KOPT-K1 (cell line): ENCODE measurements around the gene CPO.

Experiments
- H3K27ac ChIP-seq: fragments of 200-600 bp; sonication (generic); 2 replicates; pipeline ENCODE4 v1.5.1; 2016; ENCODE audit warnings: antibody characterized with exemption, mild to moderate bottlenecking, low read depth, low read length; ENCODE audit not compliant: poor library complexity, severe bottlenecking
- H3K36me3 ChIP-seq: fragments of 200-600 bp; sonication (generic); 2 replicates; pipeline ENCODE4 v1.5.1; 2017; ENCODE audit warnings: antibody characterized with exemption, mild to moderate bottlenecking, low read length, moderate library complexity; ENCODE audit not compliant: insufficient read depth
- H3K9me3 ChIP-seq: fragments of 200-600 bp; sonication (generic); 2 replicates; pipeline ENCODE4 v1.5.1; 2017; ENCODE audit warnings: antibody characterized with exemption, low read length, mild to moderate bottlenecking; ENCODE audit not compliant: insufficient read depth, poor library complexity, severe bottlenecking

The CPO gene

GRCh38 chr2:206958261-206958660 lies 18.9 kb downstream of the CPO start:
- no peak overlapping the region for H3K27ac ChIP-seq
- no peaks in the 10 kb centered on the region for H3K36me3 ChIP-seq
- peaks cover 12% of the 10 kb centered on the region for H3K9me3 ChIP-seq

DNA sequence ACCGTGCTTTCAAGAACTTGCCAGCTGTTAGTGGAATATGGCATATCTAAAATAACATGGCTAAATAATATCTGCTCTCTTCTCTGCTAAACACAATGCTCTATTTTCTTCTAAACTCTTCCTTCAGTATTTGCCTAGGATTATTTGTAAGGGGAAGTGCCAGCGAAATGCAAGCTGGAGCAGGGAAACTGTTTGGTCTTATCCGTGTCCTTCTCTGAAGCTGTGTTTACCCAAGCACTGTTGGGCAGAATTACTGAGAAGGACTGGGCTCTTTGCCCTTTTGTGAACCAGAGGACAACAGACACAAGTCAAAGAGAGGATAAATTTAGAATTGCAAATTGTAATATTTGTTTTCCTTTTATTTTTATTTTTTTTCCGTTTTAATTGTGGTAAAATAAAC lies 23.6 kb downstream of the CPO start:
- H3K27ac ChIP-seq, result no peak overlapping the region
- no peaks in the 10 kb centered on the region for H3K9me3 ChIP-seq
- H3K36me3 ChIP-seq, result no peaks in the 10 kb centered on the region

- Histone ChIP-seq H3K27ac (no peak overlapping the region), H3K9me3 (no peaks in the 10 kb centered on the region), H3K36me3 (no peaks in the 10 kb centered on the region)
Measured at GRCh38 chr2:206968134-206969086, 29.1 kb downstream of the CPO start.

- Histone ChIP-seq H3K27ac (no peak overlapping the region), H3K9me3 (no peaks in the 10 kb centered on the region), H3K36me3 (no peaks in the 10 kb centered on the region)
Measured at GRCh38 chr2:206969192-206969591, 29.9 kb downstream of the CPO start.

GRCh38 chr2:206970589-206971360 lies 31.5 kb downstream of the CPO start:
- Histone ChIP-seq H3K36me3 (no peaks in the 10 kb centered on the region), H3K9me3 (no peaks in the 10 kb centered on the region), H3K27ac (no peak overlapping the region)

DNA sequence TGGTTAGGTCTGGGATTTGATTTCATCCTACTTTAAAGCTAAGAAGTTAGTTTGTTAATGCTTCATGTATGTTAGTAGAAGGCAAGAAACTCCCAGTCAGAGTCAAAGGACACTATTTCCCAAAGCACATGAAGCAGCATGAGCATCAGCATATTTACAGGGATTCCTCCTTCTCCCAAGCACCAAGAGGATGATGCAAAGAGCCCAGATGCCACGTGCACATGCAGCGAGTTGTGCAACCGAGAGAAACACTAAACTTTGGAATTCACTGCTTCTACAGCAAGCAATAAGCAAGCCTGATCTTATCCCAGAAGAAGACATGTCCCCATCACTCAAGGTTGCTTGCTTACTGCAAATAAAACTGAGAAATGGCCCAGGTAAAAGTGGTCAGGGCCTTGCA lies 32.5 kb downstream of the CPO start:
- H3K27ac ChIP-seq, result no peak overlapping the region
- H3K36me3 ChIP-seq, result no peaks in the 10 kb centered on the region

GRCh38 chr2:206974551-206974950 lies 35.2 kb downstream of the CPO start:
- Histone ChIP-seq H3K27ac (no peak overlapping the region), H3K36me3 (no peaks in the 10 kb centered on the region), H3K9me3 (no peaks in the 10 kb centered on the region)

More for the DNA sequence above, 32.5 kb downstream of the CPO start:
- H3K9me3 ChIP-seq, result no peaks in the 10 kb centered on the region

DNA sequence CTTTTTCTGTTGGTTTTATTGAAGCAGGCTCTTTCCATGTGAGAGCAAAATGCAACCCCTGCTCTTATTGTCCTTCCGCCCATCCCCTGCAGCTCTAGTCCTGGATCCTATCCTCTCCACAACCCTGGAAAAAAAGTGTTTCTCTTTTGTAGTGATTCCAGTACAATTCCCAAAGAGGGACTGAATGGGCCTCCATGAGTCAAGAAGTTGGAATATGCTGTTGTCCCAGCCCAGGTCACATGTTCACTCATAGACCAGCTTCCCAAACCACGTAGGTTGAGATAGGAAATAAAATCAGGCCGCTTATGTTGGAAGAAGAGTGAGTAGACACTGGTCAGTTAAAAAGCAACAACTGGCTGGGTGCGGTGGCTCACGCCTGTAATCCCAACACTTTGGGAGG lies 39.4 kb downstream of the CPO start:
- no peaks in the 10 kb centered on the region for H3K36me3 ChIP-seq
- no peaks in the 10 kb centered on the region for H3K9me3 ChIP-seq

GRCh38 chr2:206979365-206979764 lies 40.0 kb downstream of the CPO start:
- no peak overlapping the region for H3K27ac ChIP-seq
- no peaks in the 10 kb centered on the region for H3K36me3 ChIP-seq
- H3K9me3 ChIP-seq, result no peaks in the 10 kb centered on the region

More for the DNA sequence above, 39.4 kb downstream of the CPO start:
- no peak overlapping the region for H3K27ac ChIP-seq

GRCh38 chr2:206979922-206980321 lies 40.6 kb downstream of the CPO start:
- H3K27ac ChIP-seq, result no peak overlapping the region
- H3K9me3 ChIP-seq, result no peaks in the 10 kb centered on the region
- no peaks in the 10 kb centered on the region for H3K36me3 ChIP-seq

GRCh38 chr2:206980413-206980812 lies 41.1 kb downstream of the CPO start:
- no peaks in the 10 kb centered on the region for H3K36me3 ChIP-seq
- no peak overlapping the region for H3K27ac ChIP-seq
- no peaks in the 10 kb centered on the region for H3K9me3 ChIP-seq

- no peaks in the 10 kb centered on the region for H3K36me3 ChIP-seq
- H3K9me3 ChIP-seq, result no peaks in the 10 kb centered on the region
- H3K27ac ChIP-seq, result no peak overlapping the region
Measured at GRCh38 chr2:206981086-206981674, 41.9 kb downstream of the CPO start.

GRCh38 chr2:206981739-206982340 lies 42.5 kb downstream of the CPO start:
- Histone ChIP-seq H3K36me3 (no peaks in the 10 kb centered on the region), H3K27ac (no peak overlapping the region), H3K9me3 (no peaks in the 10 kb centered on the region)

DNA sequence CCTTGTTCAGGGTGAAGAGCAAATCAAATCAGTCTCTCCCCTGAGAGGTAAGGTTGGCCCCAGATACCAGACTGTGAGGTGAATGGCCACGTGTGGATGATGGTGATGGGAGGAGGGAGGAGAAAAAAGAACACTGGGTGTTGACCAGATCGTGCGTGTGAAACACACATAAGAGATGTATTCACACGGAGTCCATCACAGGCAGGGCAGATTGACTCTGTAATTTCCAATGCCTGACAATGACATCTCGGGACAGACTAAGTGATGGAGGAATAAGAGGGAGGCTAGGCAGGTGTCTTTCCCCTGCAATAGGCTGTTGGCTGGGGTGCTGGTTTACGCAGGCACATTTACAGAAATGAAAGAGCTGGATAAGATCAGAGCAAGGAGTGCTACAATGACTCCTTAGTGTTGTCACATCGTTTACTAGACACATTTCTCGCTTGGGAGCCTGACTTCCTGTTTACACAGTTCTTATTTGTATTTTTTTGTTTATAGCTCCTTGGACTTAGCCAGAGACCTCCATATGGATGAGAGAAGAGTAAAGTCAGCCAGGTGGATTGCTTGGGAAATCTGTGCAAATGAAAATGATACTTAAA lies 43.1 kb downstream of the CPO start:
- no peaks in the 10 kb centered on the region for H3K36me3 ChIP-seq
- H3K27ac ChIP-seq, result no peak overlapping the region
- no peaks in the 10 kb centered on the region for H3K9me3 ChIP-seq
